H9 (cell line): Measurements from ENCODE around the gene XAF1. TPM values are rescaled to one million over a fixed set of nuclear protein-coding genes. Genes with fewer than 3 reads are reported as not detected.

Experiments
- DNase-seq: peaks from one replicate; pipeline ENCODE4 v3.0.0-alpha.2; 2017
- H2AFZ ChIP-seq: one replicate; pipeline ENCODE4 v1.6.1; 2013; ENCODE audit warnings: mild to moderate bottlenecking, low read length, control low read depth, moderate library complexity
- H2AK5ac ChIP-seq: 2 replicates; pipeline ENCODE4 v1.6.1; 2013; ENCODE audit warnings: low read length, control low read depth, mixed read lengths; ENCODE audit not compliant: insufficient read length
- H2BK120ac ChIP-seq: one replicate; pipeline ENCODE4 v1.6.1; 2013; ENCODE audit warnings: low read depth, mild to moderate bottlenecking, low read length, control low read depth, inconsistent platforms; ENCODE audit not compliant: poor library complexity, severe bottlenecking
- H2BK12ac ChIP-seq: 2 replicates; pipeline ENCODE4 v1.6.1; 2013; ENCODE audit warnings: low read length, control low read depth, mixed read lengths, low read depth; ENCODE audit not compliant: insufficient read length
- H2BK15ac ChIP-seq: 2 replicates; pipeline ENCODE4 v1.6.1; 2013; ENCODE audit warnings: low read depth, low read length, control low read depth
- H2BK20ac ChIP-seq: one replicate; pipeline ENCODE4 v1.6.1; 2013; ENCODE audit warnings: low read depth, mild to moderate bottlenecking, low read length, control low read depth, inconsistent platforms; ENCODE audit not compliant: poor library complexity, severe bottlenecking
- H2BK5ac ChIP-seq: 2 replicates; pipeline ENCODE4 v1.6.1; 2013; ENCODE audit warnings: low read length, control low read depth, mixed read lengths; ENCODE audit not compliant: insufficient read length
- H3K14ac ChIP-seq: 2 replicates; pipeline ENCODE4 v1.6.1; 2013; ENCODE audit warnings: low read length, control low read depth; ENCODE audit not compliant: insufficient read depth
- H3K18ac ChIP-seq: 2 replicates; pipeline ENCODE4 v1.6.1; 2013; ENCODE audit warnings: low read depth, mild to moderate bottlenecking, mixed read lengths, low read length, control low read depth; ENCODE audit not compliant: insufficient read length
- H3K23ac ChIP-seq: 2 replicates; pipeline ENCODE4 v1.6.1; 2013; ENCODE audit warnings: low read length, control low read depth, mixed read lengths, low read depth; ENCODE audit not compliant: insufficient read length
- H3K23me2 ChIP-seq: 2 replicates; pipeline ENCODE4 v1.6.1; 2013; ENCODE audit warnings: low read depth, mild to moderate bottlenecking, mixed read lengths, low read length, control low read depth; ENCODE audit not compliant: insufficient read length, poor library complexity, severe bottlenecking
- H3K27ac ChIP-seq: 2 replicates; pipeline ENCODE4 v1.5.1; 2013; ENCODE audit warnings: low read length, control low read depth, mixed read lengths, low read depth; ENCODE audit not compliant: insufficient read length
- H3K27me3 ChIP-seq: 2 replicates; pipeline ENCODE4 v1.6.1; 2013; ENCODE audit warnings: low read length, control low read depth, inconsistent platforms; ENCODE audit not compliant: insufficient read depth
- H3K4ac ChIP-seq: 2 replicates; pipeline ENCODE4 v1.6.1; 2013; ENCODE audit warnings: low read depth, mild to moderate bottlenecking, control low read depth, inconsistent platforms, low read length, moderate library complexity
- H3K4me1 ChIP-seq: 2 replicates; pipeline ENCODE4 v1.6.1; 2013; ENCODE audit warnings: low read length, control low read depth, inconsistent platforms; ENCODE audit not compliant: insufficient read depth
- H3K4me2 ChIP-seq: 2 replicates; pipeline ENCODE4 v1.6.1; 2013; ENCODE audit warnings: low read length, control low read depth, mixed read lengths; ENCODE audit not compliant: insufficient read length, insufficient read depth
- H3K56ac ChIP-seq: 2 replicates; pipeline ENCODE4 v1.6.1; 2013; ENCODE audit warnings: low read depth, mild to moderate bottlenecking, mixed read lengths, low read length, control low read depth; ENCODE audit not compliant: insufficient read length
- H3K79me1 ChIP-seq: 2 replicates; pipeline ENCODE4 v1.6.1; 2013; ENCODE audit warnings: low read depth, mild to moderate bottlenecking, moderate library complexity, low read length, control low read depth, inconsistent platforms; ENCODE audit not compliant: insufficient read depth, poor library complexity, severe bottlenecking
- H3K79me2 ChIP-seq: 2 replicates; pipeline ENCODE4 v1.6.1; 2013; ENCODE audit warnings: low read length, control low read depth, inconsistent platforms; ENCODE audit not compliant: insufficient read depth
- H3K9ac ChIP-seq: 2 replicates; pipeline ENCODE4 v1.6.1; 2013; ENCODE audit warnings: low read length, control low read depth, mixed read lengths; ENCODE audit not compliant: insufficient read length; ENCODE audit errors: extremely low read depth
- H3K9me3 ChIP-seq: one replicate; pipeline ENCODE4 v1.6.1; 2013; ENCODE audit warnings: low read depth, low read length, inconsistent platforms; ENCODE audit not compliant: control insufficient read depth
- H3T11ph ChIP-seq: one replicate; pipeline ENCODE4 v1.6.1; 2013; ENCODE audit warnings: mild to moderate bottlenecking, low read length, control low read depth, inconsistent platforms
- H4K20me1 ChIP-seq: one replicate; pipeline ENCODE4 v1.6.1; 2013; ENCODE audit not compliant: control insufficient read depth, insufficient read length, insufficient read depth
- H4K5ac ChIP-seq: 2 replicates; pipeline ENCODE4 v1.6.1; 2013; ENCODE audit warnings: low read depth, mild to moderate bottlenecking, mixed read lengths, low read length, control low read depth; ENCODE audit not compliant: insufficient read length
- H4K8ac ChIP-seq: replicated peaks from 2 replicates; pipeline ENCODE4 v1.6.1; 2013; ENCODE audit warnings: low read length, control low read depth, mixed read lengths, low read depth; ENCODE audit not compliant: insufficient read length
- H4K91ac ChIP-seq: 2 replicates; pipeline ENCODE4 v1.6.1; 2013; ENCODE audit warnings: low read depth, mild to moderate bottlenecking, moderate library complexity, mixed read lengths, low read length, control low read depth; ENCODE audit not compliant: insufficient read length
- H3K27ac Mint-ChIP-seq, 3 experiments: 2 replicates in 2 of 3; 3 replicates in 1 of 3; pipeline ENCODE4 v1.8.0; 2020 to 2021; ENCODE audit warnings: mixed read lengths in 3 of 3, mild to moderate bottlenecking in 1 of 3, moderate library complexity in 1 of 3
- H3K27me3 Mint-ChIP-seq: 2 replicates; pipeline ENCODE4 v1.8.0; 2021; ENCODE audit warnings: low read depth, mild to moderate bottlenecking, moderate library complexity, mixed read lengths
- H3K36me3 Mint-ChIP-seq, 3 experiments: 2 replicates in 2 of 3; 3 replicates in 1 of 3; pipeline ENCODE4 v1.8.0; 2020 to 2021; ENCODE audit warnings: low read depth in 3 of 3, mixed read lengths in 3 of 3; ENCODE audit not compliant: insufficient read depth in 1 of 3
- H3K4me1 Mint-ChIP-seq, 2 experiments: 2 replicates each; pipeline ENCODE4 v1.8.0; 2020; ENCODE audit warnings: mixed read lengths in 2 of 2
- H3K4me3 Mint-ChIP-seq, 2 experiments: 2 replicates in 1 of 2; 3 replicates in 1 of 2; pipeline ENCODE4 v1.8.0; 2020 to 2021; ENCODE audit warnings: mild to moderate bottlenecking in 2 of 2, mixed read lengths in 2 of 2, moderate library complexity in 1 of 2
- H3K9me3 Mint-ChIP-seq, 2 experiments: 2 replicates in 1 of 2; 3 replicates in 1 of 2; pipeline ENCODE4 v1.8.0; 2020; ENCODE audit warnings: mild to moderate bottlenecking in 2 of 2, mixed read lengths in 2 of 2, moderate library complexity in 1 of 2
- WGBS: extraction: QIAGEN DNeasy Blood & Tissue Kit; methylation state at CpG from one replicate; pipeline ENCODE4 v1.1.7; 2013; ENCODE audit warnings: missing lambda C conversion rate, low lambda C conversion rate, mixed read lengths; ENCODE audit not compliant: insufficient read length; ENCODE audit errors: extremely low coverage; 5-methylcytosine and 5-hydroxymethylcytosine counted together
- total RNA-seq: library from RNA; stranded (reverse); gene quantifications from 2 replicates; pipeline ENCODE4 v1.2.1, GENCODE V29; 2021
- TF ChIP-seq, protein P1 (sequence below): fragments of 200-600 bp; sonication (generic); conservative IDR thresholded peaks from 3 replicates; pipeline ENCODE4 v1.8.0; 2021; ENCODE audit warnings: antibody characterized with exemption, mild to moderate bottlenecking

Gene XAF1
- total RNA-seq, 1 experiment from 2014 or later, result not detected

DNA sequence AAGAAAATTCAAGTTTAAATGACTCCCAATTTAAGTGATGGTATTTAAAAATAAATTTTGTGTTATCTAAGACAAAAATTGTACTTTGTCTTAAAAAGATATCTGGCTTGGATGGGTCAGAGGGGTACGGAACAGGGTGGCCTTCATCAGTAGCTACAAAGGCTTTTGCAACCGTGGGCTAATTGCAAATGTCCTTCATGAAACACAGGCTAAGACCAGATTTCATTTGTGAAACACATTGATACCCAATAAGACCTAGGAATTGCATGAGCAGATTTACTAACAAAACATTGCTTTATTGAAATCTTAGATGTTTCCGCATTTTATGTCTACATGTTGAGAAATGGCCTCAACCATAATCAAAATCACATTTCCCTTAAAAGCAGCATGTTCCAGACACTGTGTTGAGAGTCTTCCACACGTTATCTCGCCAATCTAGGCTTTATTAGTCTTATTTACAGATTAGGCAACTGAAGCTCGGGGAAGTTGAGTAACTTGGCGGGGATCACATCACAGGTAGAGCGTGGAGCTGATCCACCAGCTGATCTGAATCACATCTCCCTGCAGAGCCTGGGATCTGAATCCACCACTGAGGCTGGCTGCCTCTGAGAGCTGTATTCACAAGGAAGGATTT lies 42.0 kb downstream of the XAF1 start:
- no peak overlapping the region for H4K5ac ChIP-seq
- Mint-ChIP-seq H3K4me3 (no peak overlapping the region), H3K27me3 (peaks cover 17% of the 10 kb centered on the region), H3K4me1 (peaks cover 18 to 20% of the 10 kb centered on the region in 2 experiments), H3K9me3 (no peaks in the 10 kb centered on the region), H3K27ac (no peak overlapping the region; a peak in 1 of 7 replicates), H3K36me3 (no peaks in the 10 kb centered on the region)
- H2BK20ac ChIP-seq, result no peak overlapping the region
- no CpG with 5 or more reads among the region's 8 CpGs for WGBS
- no peak overlapping the region for H3K56ac ChIP-seq
- no peak overlapping the region for H3T11ph ChIP-seq
- TF ChIP-seq, protein P1, sequence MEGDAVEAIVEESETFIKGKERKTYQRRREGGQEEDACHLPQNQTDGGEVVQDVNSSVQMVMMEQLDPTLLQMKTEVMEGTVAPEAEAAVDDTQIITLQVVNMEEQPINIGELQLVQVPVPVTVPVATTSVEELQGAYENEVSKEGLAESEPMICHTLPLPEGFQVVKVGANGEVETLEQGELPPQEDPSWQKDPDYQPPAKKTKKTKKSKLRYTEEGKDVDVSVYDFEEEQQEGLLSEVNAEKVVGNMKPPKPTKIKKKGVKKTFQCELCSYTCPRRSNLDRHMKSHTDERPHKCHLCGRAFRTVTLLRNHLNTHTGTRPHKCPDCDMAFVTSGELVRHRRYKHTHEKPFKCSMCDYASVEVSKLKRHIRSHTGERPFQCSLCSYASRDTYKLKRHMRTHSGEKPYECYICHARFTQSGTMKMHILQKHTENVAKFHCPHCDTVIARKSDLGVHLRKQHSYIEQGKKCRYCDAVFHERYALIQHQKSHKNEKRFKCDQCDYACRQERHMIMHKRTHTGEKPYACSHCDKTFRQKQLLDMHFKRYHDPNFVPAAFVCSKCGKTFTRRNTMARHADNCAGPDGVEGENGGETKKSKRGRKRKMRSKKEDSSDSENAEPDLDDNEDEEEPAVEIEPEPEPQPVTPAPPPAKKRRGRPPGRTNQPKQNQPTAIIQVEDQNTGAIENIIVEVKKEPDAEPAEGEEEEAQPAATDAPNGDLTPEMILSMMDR, result no peak
- no peaks in the 10 kb centered on the region for H3K79me1 ChIP-seq
- H3K23me2 ChIP-seq, result no peaks in the 10 kb centered on the region
- H3K9ac ChIP-seq, result no peak overlapping the region
- H4K20me1 ChIP-seq, result no peaks in the 10 kb centered on the region
- H3K79me2 ChIP-seq, result no peaks in the 10 kb centered on the region
- no peak overlapping the region for H2BK15ac ChIP-seq
- H3K4me2 ChIP-seq, result no peak overlapping the region
- H2AFZ ChIP-seq, result no peak overlapping the region
- no peak overlapping the region for H2BK12ac ChIP-seq
- H3K27ac ChIP-seq, result no peak overlapping the region
- no peaks in the 10 kb centered on the region for H3K27me3 ChIP-seq
- no peak overlapping the region for H2AK5ac ChIP-seq
- H3K9me3 ChIP-seq, result no peaks in the 10 kb centered on the region
- H3K18ac ChIP-seq, result no peak overlapping the region
- no peak overlapping the region for H4K8ac ChIP-seq
- no peak for DNase-seq
- H3K23ac ChIP-seq, result no peak overlapping the region
- no peak overlapping the region for H2BK5ac ChIP-seq
- no peaks in the 10 kb centered on the region for H3K4me1 ChIP-seq
- no peak overlapping the region for H3K4ac ChIP-seq
- no peak overlapping the region for H4K91ac ChIP-seq
- H3K14ac ChIP-seq, result no peak overlapping the region
- H2BK120ac ChIP-seq, result no peak overlapping the region
